HG03159 (cell line): ENCODE data around the gene VAV2.
A peak's percentile ranks its signal among the peaks of the same experiment; 100 is the strongest.

Experiments
- ATAC-seq: cut with Tn5 transposase; IDR thresholded peaks from one replicate; pipeline ENCODE4 v1.9.1; 2021; ENCODE audit warnings: mild to moderate bottlenecking, moderate library complexity; ENCODE audit not compliant: unreplicated experiment

Gene VAV2

GRCh38 chr9:133991964-133992779 lies at the start of gene VAV2:
TSS of gene VAV2 (minus strand) at chr9:133992324. CDS start at chr9:133992278, 46 bp downstream.
- ATAC-seq = peak; percentile 46

- ATAC-seq = no peak
These were observed 49.5 kb upstream of the VAV2 start for GRCh38 chr9:134041649-134041962.

- no peak for ATAC-seq
These were observed 48.9 kb upstream of the VAV2 start for GRCh38 chr9:134040781-134041648.

GRCh38 chr9:134040176-134040565 lies 48.0 kb upstream of the VAV2 start:
- no peak for ATAC-seq

GRCh38 chr9:134039386-134040175 lies 47.5 kb upstream of the VAV2 start:
- no peak for ATAC-seq

GRCh38 chr9:134037641-134038040 lies 45.5 kb upstream of the VAV2 start:
- ATAC-seq = no peak

GRCh38 chr9:134036130-134036529 lies 44.0 kb upstream of the VAV2 start:
- ATAC-seq = no peak

- no peak for ATAC-seq
These were observed 43.2 kb upstream of the VAV2 start for GRCh38 chr9:134035041-134036039.

- ATAC-seq = no peak
These were observed 42.3 kb upstream of the VAV2 start for GRCh38 chr9:134034215-134035040.

GRCh38 chr9:134033516-134034214 lies 41.5 kb upstream of the VAV2 start:
- ATAC-seq = no peak

- ATAC-seq = no peak
These were observed 40.5 kb upstream of the VAV2 start for GRCh38 chr9:134032456-134033222.

GRCh38 chr9:134031783-134032182 lies 39.7 kb upstream of the VAV2 start:
- ATAC-seq = no peak

GRCh38 chr9:134030821-134031470 lies 38.8 kb upstream of the VAV2 start:
- no peak for ATAC-seq

GRCh38 chr9:134029248-134030226 lies 37.4 kb upstream of the VAV2 start:
- ATAC-seq = no peak

GRCh38 chr9:134028575-134029247 lies 36.6 kb upstream of the VAV2 start:
- ATAC-seq = no peak

- ATAC-seq = no peak
These were observed 36.0 kb upstream of the VAV2 start for GRCh38 chr9:134028076-134028475.
